ENCODE results near the gene GSTP1.
"Not testable (repeated sequence)": the region's sequence is repeated elsewhere in the genome, so short reads cannot be mapped to it uniquely, and the experiment has no call there.

Gene GSTP1

DNA sequence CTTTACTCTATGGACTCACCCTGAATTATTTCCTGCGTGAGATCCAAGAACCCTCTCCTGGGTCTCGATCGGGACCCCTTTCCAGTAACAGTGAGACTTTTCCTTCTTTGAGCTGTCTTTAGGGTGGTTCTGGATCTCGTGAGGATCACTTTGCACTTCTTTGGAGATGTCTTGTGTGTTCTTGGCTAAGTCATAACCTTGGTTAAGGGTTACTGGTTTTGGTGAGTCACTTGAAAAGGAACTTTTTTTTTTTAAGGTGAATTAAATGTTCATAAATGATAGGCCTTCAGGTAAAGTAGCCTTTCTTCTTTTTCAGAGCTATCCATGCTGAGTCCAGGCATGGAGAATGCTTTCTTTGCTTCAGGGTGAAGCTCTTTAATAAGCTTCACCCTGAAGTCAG lies 19.4 kb upstream of the GSTP1 start:
- no peak for DNase-seq

DNA sequence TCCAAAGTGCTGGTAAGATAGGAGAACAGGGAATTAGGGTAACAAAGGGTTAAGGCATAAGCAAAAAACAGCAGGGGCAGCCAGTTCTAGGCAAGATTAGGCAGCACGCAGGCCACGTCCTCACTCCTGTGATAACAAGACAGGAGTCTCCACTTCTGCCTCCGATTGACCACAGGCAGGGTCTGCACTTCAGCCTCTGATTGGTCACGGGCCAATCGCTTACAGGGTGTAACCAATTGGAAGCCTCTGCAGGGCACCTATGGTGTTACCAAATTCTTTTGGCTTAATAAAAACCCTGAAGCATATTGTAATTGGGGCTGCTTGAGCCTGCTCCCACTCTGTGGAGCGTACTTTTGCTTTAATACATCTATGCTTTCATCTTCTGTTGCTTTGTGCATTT lies 12.2 kb upstream of the GSTP1 start:
- no peak for DNase-seq

DNA sequence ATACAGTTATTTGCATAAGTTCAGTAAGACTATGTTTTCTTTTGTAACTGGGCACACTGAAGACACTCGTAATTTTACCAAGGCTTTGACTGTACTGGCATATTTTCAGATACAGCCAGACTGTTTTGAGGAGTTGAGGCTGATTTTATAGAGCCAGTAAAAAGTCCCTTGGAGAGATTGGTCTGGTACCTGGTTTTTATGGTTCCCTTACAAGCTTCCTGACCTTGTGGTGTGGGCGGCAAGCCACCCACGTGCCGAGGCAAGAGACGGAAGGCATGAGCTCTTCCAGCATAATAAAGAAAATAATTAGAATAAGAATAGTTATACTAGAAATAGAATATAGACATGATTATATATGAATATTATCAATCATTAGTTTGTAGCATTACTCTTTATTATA lies 11.3 kb upstream of the GSTP1 start:
- no peak for DNase-seq

DNA sequence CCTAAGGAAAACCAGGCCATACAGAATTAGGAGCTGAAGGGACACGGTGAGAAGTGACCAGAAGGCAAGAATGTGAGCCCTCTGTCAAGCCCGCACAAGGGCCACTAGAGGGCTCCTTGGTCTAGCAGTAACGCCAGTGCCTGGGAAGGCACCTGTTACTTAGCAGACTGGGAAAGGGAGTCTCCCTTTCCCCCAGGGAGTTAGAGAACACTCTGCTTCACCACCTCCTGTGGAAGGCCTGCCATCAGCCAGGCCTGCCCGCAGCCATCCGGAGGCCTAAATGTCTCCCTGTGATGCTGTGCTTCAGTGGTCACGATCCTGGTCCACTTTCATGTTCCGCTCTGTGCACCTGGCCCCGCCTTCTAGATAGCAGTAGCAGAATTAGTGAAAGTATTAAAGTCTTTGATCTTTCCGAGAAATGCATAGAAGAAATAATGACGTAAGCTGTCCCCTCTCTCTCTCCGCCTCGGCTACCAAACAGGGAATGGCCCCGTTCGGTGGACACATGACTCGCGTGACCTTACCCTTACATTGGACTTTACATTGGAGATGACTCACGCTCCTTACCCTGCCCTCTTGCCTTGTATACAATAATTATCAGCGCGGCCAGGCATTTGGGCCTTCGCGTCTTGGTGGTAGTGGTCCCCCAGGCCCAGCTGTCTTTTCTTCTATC lies 10.7 kb upstream of the GSTP1 start:
- peak; percentile 40 for DNase-seq

DNA sequence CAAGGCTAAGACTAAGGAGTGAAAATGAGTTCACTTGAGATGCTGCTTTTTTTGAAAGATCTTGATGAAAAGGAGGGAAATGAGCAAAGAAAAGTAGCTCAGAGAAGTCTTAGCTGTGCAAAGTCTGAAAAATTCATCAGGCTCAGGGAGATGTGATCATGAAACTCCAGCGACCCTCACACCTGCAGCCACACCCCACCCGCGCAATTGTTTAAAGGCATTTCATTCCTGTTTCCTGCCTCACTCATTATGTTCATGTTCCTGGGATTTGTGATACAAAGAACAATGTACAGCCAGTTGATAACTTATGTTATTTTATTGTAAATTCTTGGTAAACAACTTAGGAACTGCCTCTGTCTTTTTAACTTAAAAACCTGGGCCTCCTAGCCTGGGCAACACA lies 8.7 kb upstream of the GSTP1 start:
- DNase-seq, result no peak

DNA sequence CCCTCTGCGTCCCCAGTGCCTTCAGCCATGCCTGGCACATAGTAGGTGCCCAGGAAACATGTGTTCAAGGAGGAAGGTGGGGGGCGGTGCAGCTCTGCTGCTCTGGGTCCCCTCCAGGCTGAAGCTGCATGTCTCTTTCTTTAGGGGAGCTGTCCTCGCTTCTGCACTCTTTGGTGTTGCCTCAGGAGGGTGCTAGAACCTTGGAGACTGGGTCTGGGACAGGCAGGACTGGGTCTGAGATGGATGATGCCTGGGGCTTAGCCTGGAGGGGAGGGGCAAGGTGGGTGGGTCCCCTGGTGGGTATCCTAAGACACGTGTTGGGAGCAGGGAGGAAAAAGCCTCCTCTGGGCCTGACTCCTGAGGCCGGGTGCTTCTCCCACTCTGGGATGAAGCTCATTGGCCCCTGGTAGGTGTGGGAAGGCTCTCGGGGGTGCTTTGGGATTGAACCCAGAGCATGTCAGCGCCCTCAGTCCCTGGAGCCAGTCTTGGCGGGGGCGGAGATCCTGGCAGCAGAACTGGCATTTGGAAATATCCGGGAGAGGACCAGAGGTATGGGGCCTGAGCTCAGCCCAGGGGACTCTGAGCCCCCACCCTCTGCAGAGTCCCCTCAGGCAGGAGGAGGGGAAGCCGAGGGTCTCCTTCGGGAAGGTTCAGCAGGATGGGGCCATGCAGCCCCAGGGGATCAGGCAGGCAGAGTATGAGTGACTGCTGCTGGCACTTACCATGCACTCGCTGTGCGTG lies 6.7 kb upstream of the GSTP1 start:
- no peak for DNase-seq

DNA sequence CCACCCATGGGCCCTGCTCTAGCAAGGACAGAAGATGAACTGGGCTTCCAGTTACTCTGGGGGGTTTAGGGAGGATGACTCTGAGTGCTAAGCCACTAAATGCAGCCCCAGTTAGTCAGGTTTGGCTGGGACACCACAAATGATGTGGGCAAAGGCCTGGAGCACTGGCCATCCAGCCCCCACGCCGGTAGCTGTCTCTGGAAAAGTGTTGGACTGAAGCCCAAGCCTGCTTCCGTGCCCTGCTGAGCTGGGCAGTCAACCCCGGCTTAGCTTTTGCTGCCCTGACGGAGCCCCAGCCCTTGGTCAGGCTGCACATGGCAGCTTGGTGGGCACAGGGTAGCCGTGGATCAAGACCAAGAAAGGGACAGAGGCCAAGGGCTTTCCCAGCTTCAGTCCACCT lies 5.7 kb upstream of the GSTP1 start:
- no peak for DNase-seq

DNA sequence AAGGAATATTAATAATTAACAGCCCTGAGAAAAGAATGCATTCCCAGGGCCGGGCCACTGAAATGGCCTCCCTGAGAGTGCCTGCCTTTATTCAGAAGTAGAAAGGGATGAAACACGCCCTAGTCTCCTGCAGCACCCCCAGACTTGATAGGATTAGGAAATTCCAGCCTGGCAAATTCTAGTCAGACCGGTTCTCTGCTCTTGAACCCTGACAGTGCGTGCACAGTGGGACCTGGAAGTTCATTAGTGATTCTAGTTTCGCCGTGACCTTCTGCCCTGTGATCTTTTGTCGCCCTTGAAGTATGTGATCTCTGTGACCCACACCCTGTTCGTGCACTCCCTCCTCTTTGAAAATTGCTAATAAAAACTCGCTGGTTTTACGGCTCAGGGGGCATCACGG lies 2.1 kb upstream of the GSTP1 start:
- no peak for DNase-seq

DNA sequence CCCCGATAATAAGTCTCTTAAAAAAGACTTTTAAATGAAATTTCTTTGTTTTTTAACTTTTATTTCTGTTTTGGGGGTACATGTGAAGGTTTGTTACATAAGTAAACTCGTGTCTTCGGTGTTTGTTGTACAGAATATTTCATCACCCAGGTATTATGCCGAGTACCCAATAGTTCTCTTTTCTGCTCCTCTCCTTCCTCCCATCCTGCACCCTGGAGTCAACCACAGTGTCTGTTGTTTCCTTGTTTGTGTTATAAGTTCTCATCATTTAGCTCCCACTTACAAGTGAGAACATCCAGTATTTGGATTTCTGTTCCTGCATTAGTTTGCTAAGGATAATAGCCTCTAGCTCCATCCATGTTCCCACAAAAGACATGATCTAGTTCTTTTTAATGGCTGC lies 1.6 kb upstream of the GSTP1 start:
- no peak for DNase-seq

DNA sequence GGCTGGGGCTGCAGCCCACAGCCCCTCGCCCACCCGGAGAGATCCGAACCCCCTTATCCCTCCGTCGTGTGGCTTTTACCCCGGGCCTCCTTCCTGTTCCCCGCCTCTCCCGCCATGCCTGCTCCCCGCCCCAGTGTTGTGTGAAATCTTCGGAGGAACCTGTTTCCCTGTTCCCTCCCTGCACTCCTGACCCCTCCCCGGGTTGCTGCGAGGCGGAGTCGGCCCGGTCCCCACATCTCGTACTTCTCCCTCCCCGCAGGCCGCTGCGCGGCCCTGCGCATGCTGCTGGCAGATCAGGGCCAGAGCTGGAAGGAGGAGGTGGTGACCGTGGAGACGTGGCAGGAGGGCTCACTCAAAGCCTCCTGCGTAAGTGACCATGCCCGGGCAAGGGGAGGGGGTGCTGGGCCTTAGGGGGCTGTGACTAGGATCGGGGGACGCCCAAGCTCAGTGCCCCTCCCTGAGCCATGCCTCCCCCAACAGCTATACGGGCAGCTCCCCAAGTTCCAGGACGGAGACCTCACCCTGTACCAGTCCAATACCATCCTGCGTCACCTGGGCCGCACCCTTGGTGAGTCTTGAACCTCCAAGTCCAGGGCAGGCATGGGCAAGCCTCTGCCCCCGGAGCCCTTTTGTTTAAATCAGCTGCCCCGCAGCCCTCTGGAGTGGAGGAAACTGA lies 731 bp downstream of the GSTP1 start:
- DNase-seq, result no peak

DNA sequence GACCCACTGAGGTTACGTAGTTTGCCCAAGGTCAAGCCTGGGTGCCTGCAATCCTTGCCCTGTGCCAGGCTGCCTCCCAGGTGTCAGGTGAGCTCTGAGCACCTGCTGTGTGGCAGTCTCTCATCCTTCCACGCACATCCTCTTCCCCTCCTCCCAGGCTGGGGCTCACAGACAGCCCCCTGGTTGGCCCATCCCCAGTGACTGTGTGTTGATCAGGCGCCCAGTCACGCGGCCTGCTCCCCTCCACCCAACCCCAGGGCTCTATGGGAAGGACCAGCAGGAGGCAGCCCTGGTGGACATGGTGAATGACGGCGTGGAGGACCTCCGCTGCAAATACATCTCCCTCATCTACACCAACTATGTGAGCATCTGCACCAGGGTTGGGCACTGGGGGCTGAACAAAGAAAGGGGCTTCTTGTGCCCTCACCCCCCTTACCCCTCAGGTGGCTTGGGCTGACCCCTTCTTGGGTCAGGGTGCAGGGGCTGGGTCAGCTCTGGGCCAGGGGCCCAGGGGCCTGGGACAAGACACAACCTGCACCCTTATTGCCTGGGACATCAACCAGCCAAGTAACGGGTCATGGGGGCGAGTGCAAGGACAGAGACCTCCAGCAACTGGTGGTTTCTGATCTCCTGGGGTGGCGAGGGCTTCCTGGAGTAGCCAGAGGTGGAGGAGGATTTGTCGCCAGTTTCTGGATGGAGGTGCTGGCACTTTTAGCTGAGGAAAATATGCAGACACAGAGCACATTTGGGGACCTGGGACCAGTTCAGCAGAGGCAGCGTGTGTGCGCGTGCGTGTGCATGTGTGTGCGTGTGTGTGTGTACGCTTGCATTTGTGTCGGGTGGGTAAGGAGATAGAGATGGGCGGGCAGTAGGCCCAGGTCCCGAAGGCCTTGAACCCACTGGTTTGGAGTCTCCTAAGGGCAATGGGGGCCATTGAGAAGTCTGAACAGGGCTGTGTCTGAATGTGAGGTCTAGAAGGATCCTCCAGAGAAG lies 1.6 kb downstream of the GSTP1 start:
- DNase-seq, result no peak

DNA sequence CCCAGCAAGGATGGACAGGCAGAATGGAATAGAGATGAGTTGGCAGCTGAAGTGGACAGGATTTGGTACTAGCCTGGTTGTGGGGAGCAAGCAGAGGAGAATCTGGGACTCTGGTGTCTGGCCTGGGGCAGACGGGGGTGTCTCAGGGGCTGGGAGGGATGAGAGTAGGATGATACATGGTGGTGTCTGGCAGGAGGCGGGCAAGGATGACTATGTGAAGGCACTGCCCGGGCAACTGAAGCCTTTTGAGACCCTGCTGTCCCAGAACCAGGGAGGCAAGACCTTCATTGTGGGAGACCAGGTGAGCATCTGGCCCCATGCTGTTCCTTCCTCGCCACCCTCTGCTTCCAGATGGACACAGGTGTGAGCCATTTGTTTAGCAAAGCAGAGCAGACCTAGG lies 2.3 kb downstream of the GSTP1 start:
- DNase-seq, result no peak

DNA sequence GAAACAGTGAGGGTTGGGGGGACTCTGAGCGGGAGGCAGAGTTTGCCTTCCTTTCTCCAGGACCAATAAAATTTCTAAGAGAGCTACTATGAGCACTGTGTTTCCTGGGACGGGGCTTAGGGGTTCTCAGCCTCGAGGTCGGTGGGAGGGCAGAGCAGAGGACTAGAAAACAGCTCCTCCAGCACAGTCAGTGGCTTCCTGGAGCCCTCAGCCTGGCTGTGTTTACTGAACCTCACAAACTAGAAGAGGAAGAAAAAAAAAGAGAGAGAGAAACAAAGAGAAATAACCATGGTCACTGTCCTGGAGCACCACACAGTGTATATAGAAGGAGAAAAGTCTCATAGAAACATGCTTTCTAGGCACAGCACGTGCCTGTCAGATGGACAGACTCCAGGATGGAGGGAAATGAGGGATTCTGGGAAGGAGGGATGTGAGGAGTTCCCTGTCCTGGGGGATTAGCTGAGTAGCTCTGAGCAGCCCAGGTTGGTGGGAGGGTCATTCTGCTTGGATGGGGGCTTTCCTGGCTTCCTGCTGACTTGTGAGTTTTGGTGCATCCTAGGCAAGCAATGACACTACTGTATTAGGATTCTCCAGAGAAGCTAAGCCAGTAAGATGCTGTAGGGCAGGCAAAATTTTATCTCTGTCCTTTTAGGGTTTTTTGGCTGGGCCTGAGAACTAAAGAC lies 3.1 kb downstream of the GSTP1 start:
- DNase-seq, result no peak

DNA sequence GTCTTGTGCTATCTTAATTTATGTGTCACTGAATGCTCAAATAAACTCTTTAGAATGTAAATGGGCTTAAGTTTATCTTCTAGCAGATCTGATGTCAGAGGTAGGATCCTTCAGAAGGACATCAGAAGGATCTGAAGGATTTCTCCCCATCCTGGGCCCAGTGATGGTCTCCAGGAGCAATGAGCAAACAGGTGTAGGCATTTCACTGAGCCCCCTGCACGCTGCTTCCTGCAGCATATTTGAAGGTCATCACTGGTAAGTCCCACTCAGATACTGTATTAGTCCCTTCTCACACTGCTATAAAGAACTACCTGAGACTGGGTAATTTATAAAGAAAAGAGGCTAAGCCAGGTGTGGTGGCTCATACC lies 4.5 kb downstream of the GSTP1 start:
- DNase-seq, result no peak

DNA sequence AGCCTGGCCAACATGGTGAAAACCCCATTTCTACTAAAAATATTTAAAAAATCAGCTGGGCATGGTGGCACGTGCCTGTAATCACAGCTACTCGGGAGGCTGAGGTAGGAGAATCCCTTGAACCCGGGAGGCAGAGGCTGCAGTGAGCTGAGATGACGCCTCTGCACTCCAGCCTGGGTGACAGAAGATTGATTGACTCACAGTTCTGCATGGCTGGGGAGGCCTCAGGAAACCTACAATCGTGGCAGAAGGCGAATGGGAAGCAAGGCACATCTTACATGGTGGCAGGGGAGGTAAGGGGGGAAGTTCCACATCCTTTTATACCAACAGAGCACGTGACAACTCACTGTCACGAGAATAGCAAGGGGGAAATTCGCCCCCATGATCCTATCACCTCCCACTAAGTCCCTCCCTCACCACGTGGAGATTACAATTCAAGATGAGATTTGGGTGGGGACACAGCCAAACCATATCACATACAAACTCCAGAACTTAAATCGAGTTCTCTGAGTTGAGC lies 5.3 kb downstream of the GSTP1 start:
- not testable (repeated sequence) for DNase-seq

DNA sequence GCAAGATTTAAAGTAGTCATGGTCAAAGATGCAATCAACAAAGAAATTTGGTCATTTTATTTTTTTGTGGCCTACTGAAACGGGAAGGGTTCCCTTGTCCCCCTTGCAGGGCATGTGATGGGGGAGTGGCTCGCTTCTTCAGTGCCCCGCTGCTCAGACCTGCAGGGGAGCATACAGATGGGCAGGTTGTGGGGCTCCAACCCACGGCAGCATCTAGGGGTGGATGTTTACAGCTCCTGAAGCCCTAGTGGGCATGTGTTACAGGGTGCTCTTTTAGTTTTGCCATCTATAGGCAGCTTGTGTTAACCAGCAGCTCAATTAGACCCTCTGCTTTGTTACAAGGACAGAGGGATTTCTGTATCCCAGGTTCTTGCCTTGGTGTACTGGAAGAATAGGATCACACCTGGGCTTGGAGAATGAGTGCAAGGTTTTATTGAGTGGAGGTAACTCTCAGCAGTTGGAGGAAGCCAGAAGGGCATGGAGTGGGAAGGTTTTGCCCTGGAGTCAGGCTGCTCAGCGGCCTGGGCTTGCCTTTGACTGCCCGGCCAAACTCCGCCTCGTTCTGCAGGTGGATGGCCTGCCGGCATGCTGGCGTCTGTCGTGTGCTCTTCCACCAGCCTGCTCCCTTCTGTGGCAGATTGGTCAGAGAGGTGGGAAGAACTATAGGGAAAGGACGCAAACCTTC lies 9.4 kb downstream of the GSTP1 start:
- DNase-seq, result no peak

DNA sequence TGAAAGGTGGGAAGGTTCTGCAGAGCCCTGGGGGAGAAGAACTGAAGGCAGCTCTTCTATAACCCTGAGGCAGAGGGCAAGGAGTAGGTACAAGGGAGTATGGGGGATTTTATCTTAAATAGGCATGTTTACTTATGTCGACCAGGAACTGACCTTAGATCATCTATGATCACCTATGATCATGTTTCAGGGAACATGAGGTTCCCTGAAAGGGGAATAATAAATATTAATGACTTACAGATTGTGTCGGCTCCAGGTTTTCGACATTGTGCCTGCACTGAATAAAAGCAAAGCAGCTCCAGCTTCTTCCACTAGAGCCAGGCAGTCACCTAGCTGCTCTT lies 9.9 kb downstream of the GSTP1 start:
- DNase-seq, result no peak

DNA sequence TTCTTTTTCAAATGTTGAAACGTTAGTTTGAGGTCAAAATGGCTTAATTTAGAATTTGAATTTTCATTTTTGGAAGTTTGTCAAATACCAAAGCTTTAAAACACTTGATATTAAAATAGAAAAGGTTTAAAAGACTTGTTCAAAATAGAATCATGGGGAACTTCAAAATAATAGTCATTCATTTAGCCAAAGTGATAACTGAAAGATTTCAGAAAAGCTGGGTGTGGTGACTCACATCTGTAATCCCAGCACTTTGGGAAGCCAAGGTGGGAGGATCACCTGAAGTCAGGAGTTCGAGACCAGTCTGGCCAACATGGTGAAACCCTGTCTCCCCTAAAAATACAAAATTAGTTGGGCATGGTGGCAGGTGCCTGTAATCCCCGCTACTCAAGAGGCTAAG lies 10.9 kb downstream of the GSTP1 start:
- DNase-seq, result no peak

DNA sequence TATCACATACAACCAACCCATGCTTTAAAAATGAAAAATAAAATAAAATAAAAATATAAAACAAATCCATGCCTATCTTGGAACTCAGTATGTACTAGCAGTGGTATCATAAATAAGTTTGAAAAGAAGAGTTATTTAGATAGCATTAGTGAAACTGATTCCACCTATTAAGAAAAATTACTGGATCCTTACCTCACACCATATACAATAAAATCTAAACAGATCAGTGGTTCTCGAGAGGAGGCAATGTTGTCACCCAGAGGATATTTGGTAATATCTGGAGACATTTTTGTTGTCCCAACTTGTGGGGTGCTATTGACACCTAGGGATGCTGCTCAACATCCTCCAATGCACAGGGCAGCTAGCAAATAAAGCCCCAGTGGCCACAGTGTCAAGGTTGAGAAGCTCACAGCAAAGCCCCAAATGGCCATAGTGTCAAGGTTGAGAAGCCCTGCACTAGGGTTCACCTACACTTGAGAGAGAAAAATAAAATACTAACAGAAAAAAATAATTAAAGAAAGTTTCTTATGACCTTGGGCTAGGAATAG lies 13.2 kb downstream of the GSTP1 start:
- DNase-seq, result no peak

DNA sequence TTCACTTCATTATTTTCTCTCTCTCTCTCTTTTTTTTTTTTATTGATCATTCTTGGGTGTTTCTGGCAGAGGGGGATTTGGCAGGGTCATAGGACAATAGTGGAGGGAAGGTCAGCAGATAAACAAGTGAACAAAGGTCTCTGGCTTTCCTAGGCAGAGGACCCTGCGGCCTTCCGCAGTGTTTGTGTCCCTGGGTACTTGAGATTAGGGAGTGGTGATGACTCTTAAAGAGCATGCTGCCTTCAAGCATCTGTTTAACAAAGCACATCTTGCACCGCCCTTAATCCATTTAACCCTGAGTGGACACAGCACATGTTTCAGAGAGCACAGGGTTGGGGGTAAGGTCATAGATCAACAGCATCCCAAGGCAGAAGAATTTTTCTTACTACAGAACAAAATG lies 13.8 kb downstream of the GSTP1 start:
- not testable (repeated sequence) for DNase-seq

DNA sequence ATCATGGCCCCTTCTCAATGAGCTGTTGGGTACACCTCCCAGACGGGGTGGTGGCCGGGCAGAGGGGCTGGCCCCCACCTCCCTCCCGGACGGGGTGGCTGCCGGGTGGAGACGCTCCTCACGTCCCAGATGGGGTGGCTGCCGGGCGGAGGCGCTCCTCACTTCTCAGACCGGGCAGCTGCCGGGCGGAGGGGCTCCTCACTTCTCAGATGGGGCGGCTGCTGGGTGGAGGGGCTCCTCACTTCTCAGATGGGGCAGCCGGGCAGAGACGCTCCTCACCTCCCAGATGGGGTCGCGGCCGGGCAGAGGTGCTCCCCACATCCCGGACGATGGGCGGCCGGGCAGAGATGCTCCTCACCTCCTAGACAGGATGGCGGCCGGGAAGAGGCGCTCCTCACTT lies 14.4 kb downstream of the GSTP1 start:
- DNase-seq, result not testable (repeated sequence)

DNA sequence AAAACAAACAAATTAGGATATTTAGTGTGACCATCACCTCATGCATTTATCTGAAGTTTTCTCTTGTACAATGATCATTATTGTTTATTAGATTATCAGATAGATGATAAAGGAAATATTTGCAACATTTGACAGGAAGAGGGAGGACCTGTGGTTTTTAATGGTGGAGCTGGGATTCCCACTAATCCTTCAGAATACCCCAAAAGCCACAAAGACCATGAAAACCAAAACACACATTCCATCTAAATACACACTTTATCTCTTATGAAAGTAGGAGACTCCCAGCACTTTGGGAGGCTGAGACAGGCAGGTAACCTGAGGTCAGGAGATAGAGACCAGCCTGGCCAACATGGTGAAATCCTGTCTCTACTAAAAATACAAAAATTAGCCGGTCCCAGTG lies 15.5 kb downstream of the GSTP1 start:
- no peak for DNase-seq

Measured in NCI-H1105 (cell line).